ENCODE results near the gene CFAP65. TPM values are rescaled to one million over a fixed set of nuclear protein-coding genes. Genes with fewer than 3 reads are reported as not detected.

Gene CFAP65
- total and polyA plus RNA-seq, 2 of the 13 experiments (the other 11 are each of a cell fraction or from before 2014, with no cell fraction given): 0.05 TPM; not detected in 1

DNA sequence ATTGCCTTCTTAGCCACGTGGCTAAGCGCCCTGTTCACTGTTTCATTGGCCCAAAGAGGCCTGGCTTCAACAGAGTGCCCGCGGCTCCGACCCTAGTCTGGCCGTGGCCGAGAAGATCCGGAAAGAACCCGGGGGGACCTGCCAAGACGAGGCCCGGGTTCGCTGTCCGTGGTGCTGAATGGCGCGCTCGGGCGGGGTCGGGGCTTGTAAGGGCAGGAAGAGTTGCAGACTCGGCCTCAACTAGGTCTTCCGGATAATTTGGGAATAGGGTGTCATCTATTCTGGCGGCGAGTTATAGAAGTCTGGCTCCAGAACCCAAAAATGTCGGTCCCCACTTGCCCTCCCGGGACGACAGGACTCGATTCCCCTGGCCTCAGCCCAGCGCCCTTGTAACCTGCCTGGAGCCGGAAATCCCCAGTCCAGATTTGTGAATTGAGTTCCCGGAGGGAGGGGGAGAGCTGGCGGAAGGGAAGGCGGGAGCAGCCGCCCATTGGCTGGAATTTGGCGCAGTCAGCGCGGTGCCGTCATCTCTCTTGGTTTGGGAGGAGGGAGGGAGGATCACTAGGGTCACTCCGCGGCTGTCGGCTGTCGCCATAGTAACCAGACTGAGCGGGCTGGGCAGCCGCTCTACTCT is 78.3 kb downstream of the CFAP65 start (continued):
- TF ChIP-seq MYNN (CRISPR knock-in tag; IDR thresholded peaks at IDR 0.05; ENCODE audit: low read depth): no peak
- peak; percentile 66 for TF ChIP-seq ARNT2 (CRISPR knock-in tag; IDR thresholded peaks at IDR 0.05; ENCODE audit: low read depth)
- 0 out of 2 replicates have a peak, but pooled peaks have one; percentile 90 for TF ChIP-seq ZNF660 (CRISPR knock-in tag; IDR thresholded peaks at IDR 0.05; ENCODE audit: borderline replicate concordance, low read depth)
- TF ChIP-seq, protein P1, sequence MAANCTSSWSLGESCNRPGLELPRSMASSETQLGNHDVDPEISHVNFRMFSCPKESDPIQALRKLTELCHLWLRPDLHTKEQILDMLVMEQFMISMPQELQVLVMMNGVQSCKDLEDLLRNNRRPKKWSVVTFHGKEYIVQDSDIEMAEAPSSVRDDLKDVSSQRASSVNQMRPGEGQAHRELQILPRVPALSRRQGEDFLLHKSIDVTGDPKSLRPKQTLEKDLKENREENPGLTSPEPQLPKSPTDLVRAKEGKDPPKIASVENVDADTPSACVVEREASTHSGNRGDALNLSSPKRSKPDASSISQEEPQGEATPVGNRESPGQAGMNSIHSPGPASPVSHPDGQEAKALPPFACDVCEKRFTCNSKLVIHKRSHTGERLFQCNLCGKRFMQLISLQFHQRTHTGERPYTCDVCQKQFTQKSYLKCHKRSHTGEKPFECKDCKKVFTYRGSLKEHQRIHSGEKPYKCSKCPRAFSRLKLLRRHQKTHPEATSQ (CRISPR knock-in tag; IDR thresholded peaks at IDR 0.05; ENCODE audit: borderline replicate concordance): no peak
- TF ChIP-seq, protein P2, sequence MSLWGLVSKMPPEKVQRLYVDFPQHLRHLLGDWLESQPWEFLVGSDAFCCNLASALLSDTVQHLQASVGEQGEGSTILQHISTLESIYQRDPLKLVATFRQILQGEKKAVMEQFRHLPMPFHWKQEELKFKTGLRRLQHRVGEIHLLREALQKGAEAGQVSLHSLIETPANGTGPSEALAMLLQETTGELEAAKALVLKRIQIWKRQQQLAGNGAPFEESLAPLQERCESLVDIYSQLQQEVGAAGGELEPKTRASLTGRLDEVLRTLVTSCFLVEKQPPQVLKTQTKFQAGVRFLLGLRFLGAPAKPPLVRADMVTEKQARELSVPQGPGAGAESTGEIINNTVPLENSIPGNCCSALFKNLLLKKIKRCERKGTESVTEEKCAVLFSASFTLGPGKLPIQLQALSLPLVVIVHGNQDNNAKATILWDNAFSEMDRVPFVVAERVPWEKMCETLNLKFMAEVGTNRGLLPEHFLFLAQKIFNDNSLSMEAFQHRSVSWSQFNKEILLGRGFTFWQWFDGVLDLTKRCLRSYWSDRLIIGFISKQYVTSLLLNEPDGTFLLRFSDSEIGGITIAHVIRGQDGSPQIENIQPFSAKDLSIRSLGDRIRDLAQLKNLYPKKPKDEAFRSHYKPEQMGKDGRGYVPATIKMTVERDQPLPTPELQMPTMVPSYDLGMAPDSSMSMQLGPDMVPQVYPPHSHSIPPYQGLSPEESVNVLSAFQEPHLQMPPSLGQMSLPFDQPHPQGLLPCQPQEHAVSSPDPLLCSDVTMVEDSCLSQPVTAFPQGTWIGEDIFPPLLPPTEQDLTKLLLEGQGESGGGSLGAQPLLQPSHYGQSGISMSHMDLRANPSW (CRISPR knock-in tag; IDR thresholded peaks at IDR 0.05; ENCODE audit: borderline replicate concordance): no peak
- TF ChIP-seq MAFK (conservative IDR thresholded peaks at IDR 0.05 in 1 of 2, IDR thresholded peaks at IDR 0.05 in 1 of 2; ENCODE audit: low read length in 2 of 2): no peak
- TF ChIP-seq ERF (CRISPR knock-in tag; IDR thresholded peaks at IDR 0.05): peak; percentile 95
- no peak for TF ChIP-seq KDM6A (CRISPR knock-in tag; IDR thresholded peaks at IDR 0.05; ENCODE audit: low read depth)
- TF ChIP-seq SYNCRIP (IDR thresholded peaks at IDR 0.05; ENCODE audit: insufficient read depth, low read depth, low read length): no peak
- no peak for TF ChIP-seq SMARCC2 (IDR thresholded peaks at IDR 0.05)
- TF ChIP-seq, protein P3, sequence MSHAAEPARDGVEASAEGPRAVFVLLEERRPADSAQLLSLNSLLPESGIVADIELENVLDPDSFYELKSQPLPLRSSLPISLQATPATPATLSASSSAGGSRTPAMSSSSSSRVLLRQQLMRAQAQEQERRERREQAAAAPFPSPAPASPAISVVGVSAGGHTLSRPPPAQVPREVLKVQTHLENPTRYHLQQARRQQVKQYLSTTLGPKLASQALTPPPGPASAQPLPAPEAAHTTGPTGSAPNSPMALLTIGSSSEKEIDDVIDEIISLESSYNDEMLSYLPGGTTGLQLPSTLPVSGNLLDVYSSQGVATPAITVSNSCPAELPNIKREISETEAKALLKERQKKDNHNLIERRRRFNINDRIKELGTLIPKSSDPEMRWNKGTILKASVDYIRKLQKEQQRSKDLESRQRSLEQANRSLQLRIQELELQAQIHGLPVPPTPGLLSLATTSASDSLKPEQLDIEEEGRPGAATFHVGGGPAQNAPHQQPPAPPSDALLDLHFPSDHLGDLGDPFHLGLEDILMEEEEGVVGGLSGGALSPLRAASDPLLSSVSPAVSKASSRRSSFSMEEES (CRISPR knock-in tag; IDR thresholded peaks at IDR 0.05): peak; percentile 82; the same call in 1 of the 2 replicates
- no peak for TF ChIP-seq ATF7 (IDR thresholded peaks at IDR 0.05)
- no peak for TF ChIP-seq ATF7 (CRISPR knock-in tag; IDR thresholded peaks at IDR 0.05)
- TF ChIP-seq, protein P4, sequence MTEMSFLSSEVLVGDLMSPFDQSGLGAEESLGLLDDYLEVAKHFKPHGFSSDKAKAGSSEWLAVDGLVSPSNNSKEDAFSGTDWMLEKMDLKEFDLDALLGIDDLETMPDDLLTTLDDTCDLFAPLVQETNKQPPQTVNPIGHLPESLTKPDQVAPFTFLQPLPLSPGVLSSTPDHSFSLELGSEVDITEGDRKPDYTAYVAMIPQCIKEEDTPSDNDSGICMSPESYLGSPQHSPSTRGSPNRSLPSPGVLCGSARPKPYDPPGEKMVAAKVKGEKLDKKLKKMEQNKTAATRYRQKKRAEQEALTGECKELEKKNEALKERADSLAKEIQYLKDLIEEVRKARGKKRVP (CRISPR knock-in tag; IDR thresholded peaks at IDR 0.05): peak in 1 of 2 experiments; percentile 54; a peak in 2 of 4 replicates
- TF ChIP-seq ZNF33B (CRISPR knock-in tag; IDR thresholded peaks at IDR 0.05): peak; percentile 66; the same call in 1 of the 2 replicates
- no peak for TF ChIP-seq ZFP41 (CRISPR knock-in tag; IDR thresholded peaks at IDR 0.05; ENCODE audit: borderline replicate concordance)
- TF ChIP-seq, protein P5, sequence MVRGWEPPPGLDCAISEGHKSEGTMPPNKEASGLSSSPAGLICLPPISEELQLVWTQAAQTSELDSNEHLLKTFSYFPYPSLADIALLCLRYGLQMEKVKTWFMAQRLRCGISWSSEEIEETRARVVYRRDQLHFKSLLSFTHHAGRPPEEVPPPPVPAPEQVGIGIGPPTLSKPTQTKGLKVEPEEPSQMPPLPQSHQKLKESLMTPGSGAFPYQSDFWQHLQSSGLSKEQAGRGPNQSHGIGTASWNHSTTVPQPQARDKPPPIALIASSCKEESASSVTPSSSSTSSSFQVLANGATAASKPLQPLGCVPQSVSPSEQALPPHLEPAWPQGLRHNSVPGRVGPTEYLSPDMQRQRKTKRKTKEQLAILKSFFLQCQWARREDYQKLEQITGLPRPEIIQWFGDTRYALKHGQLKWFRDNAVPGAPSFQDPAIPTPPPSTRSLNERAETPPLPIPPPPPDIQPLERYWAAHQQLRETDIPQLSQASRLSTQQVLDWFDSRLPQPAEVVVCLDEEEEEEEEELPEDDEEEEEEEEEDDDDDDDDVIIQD (CRISPR knock-in tag; IDR thresholded peaks at IDR 0.05; ENCODE audit: low read depth): peak; percentile 54; the same call in 1 of the 2 replicates
- TF ChIP-seq ZNF557 (CRISPR knock-in tag; IDR thresholded peaks at IDR 0.05): peak; percentile 98
- peak; percentile 99 for TF ChIP-seq KLF6 (CRISPR knock-in tag; IDR thresholded peaks at IDR 0.05)
- no peak for TF ChIP-seq STAG1 (CRISPR knock-in tag; IDR thresholded peaks at IDR 0.05)
- TF ChIP-seq ZNF205 (CRISPR knock-in tag; IDR thresholded peaks at IDR 0.05): peak; percentile 83
- no peak for TF ChIP-seq NFE2 (CRISPR knock-in tag; IDR thresholded peaks at IDR 0.05)
- no peak for TF ChIP-seq MLLT10 (CRISPR knock-in tag; IDR thresholded peaks at IDR 0.05)

All from HepG2 (cell line).